GM12872 (cell line): ENCODE results near the gene GDAP1L1.

ENCODE experiments used
- CTCF ChIP-seq: IDR thresholded peaks from 3 replicates; pipeline ENCODE4 v1.5.1; 2011; ENCODE audit warnings: low read depth, mild to moderate bottlenecking, low read length, moderate library complexity; ENCODE audit not compliant: insufficient read depth

Gene GDAP1L1

GRCh38 chr20:44258226-44258890, 11.2 kb downstream of the GDAP1L1 start:
- TF ChIP-seq CTCF = no peak

GRCh38 chr20:44264287-44264686, 17.2 kb downstream of the GDAP1L1 start:
- TF ChIP-seq CTCF = no peak

GRCh38 chr20:44268802-44269201, 21.7 kb downstream of the GDAP1L1 start:
- TF ChIP-seq CTCF = no peak

- TF ChIP-seq CTCF = peak; percentile 50
Observed at GRCh38 chr20:44271915-44272663, 25.0 kb downstream of the GDAP1L1 start.

- no peak for TF ChIP-seq CTCF
Observed at GRCh38 chr20:44273231-44274215, 26.4 kb downstream of the GDAP1L1 start.

GRCh38 chr20:44274303-44275017, 27.4 kb downstream of the GDAP1L1 start:
- no peak for TF ChIP-seq CTCF
